ENCODE data around the gene HEMGN. TPM values are rescaled to one million over a fixed set of nuclear protein-coding genes. Genes with fewer than 3 reads are reported as not detected.
A peak's percentile ranks its signal among the peaks of the same experiment; 100 is the strongest.

HEMGN gene
- total and polyA plus RNA-seq, 2 of the 13 experiments (the other 11 are each of a cell fraction or from before 2014, with no cell fraction given), result not detected

- peak; percentile 94 for TF ChIP-seq ZFP91 (CRISPR knock-in tag; IDR thresholded peaks at IDR 0.05; ENCODE audit: borderline replicate concordance)
- peak; percentile 78 for TF ChIP-seq ZBTB3 (CRISPR knock-in tag; IDR thresholded peaks at IDR 0.05; ENCODE audit: borderline replicate concordance, low read depth)
- TF ChIP-seq ARHGAP35 (CRISPR knock-in tag; IDR thresholded peaks at IDR 0.05; ENCODE audit: borderline replicate concordance), result no peak; the same call in 1 of the 2 replicates
- peak; percentile 99 for TF ChIP-seq ZHX1 (CRISPR knock-in tag; IDR thresholded peaks at IDR 0.05; ENCODE audit: low read depth)
- peak; percentile 96 for TF ChIP-seq CTCF (CRISPR knock-in tag; IDR thresholded peaks at IDR 0.05)
- TF ChIP-seq ZNF776 (CRISPR knock-in tag; IDR thresholded peaks at IDR 0.05), result peak; percentile 92
- peak; percentile 74 for TF ChIP-seq RBM22 (optimal IDR thresholded peaks at IDR 0.05; ENCODE audit: low read length)
- TF ChIP-seq ZNF569 (CRISPR knock-in tag; IDR thresholded peaks at IDR 0.05; ENCODE audit: borderline replicate concordance), result no peak
- peak; percentile 87 to 96; a peak in 3 of 4 replicates for TF ChIP-seq HMGXB4 (CRISPR knock-in tag; IDR thresholded peaks at IDR 0.05; ENCODE audit: borderline replicate concordance in 1 of 2, low read depth in 1 of 2)
- no peak; the same call in 1 of the 2 replicates for TF ChIP-seq ZFYVE20 (CRISPR knock-in tag; IDR thresholded peaks at IDR 0.05; ENCODE audit: borderline replicate concordance, low read depth)
- peak; percentile 93; the same call in 1 of the 2 replicates for TF ChIP-seq CBX5 (CRISPR knock-in tag; IDR thresholded peaks at IDR 0.05; ENCODE audit: borderline replicate concordance)
- peak; percentile 66; the same call in 1 of the 2 replicates for TF ChIP-seq ZNF225 (CRISPR knock-in tag; IDR thresholded peaks at IDR 0.05)
- TF ChIP-seq TCF7L2 (IDR thresholded peaks at IDR 0.05; ENCODE audit: low read depth, low read length), result no peak
- TF ChIP-seq ZFP90 (CRISPR knock-in tag; IDR thresholded peaks at IDR 0.05; ENCODE audit: borderline replicate concordance), result peak; percentile 89
- TF ChIP-seq SNAI1 (CRISPR knock-in tag; IDR thresholded peaks at IDR 0.05; ENCODE audit: borderline replicate concordance), result peak; percentile 83; the same call in 1 of the 2 replicates
- TF ChIP-seq MIXL1 (CRISPR knock-in tag; IDR thresholded peaks at IDR 0.05), result peak; percentile 82; the same call in 1 of the 2 replicates
- 0 out of 2 replicates have a peak, but pooled peaks have one; percentile 71 for TF ChIP-seq GATA4 (IDR thresholded peaks at IDR 0.05; ENCODE audit: borderline replicate concordance, low read depth)
- peak; percentile 100 for TF ChIP-seq KAT8 (CRISPR knock-in tag; IDR thresholded peaks at IDR 0.05)
- peak; percentile 100 for TF ChIP-seq PHF20 (CRISPR knock-in tag; IDR thresholded peaks at IDR 0.05)
- peak; percentile 98 for TF ChIP-seq HDAC1 (CRISPR knock-in tag; IDR thresholded peaks at IDR 0.05)
These were observed 15.8 kb downstream of the HEMGN start, which contains the start of gene TRMO (continued) for GRCh38 chr9:97921959-97922724.
